Right ventricle myocardium inferior (tissue), 1 donor: ENCODE measurements around the gene LBP. TPM values are rescaled to one million over a fixed set of nuclear protein-coding genes. Genes with fewer than 3 reads are reported as not detected.
"Not testable (repeated sequence)": the region's sequence is repeated elsewhere in the genome, so short reads cannot be mapped to it uniquely, and the experiment has no call there.

Experiments used
- ATAC-seq: fragments of 200-7000 bp; cut with Tn5 transposase; one replicate; pipeline ENCODE4 v1.9.1; 2020; ENCODE audit warnings: mild to moderate bottlenecking, moderate library complexity
- DNase-seq: peaks from one replicate; pipeline ENCODE4 v3.0.0; 2021; ENCODE audit errors: missing footprints
- intact Hi-C: fragments of 100-400 bp; cut with DNase I; formaldehyde crosslinking; loops from one replicate; pipeline ENCODE4 v1.11.0; 2022
- long read RNA-seq: library from polyadenylated mRNA; unstranded; transcript quantifications from one replicate; pipeline ENCODE4 v2.0.0, GENCODE V29; 2021
- total RNA-seq: library from RNA; stranded (reverse); fragmentation: NEBNext Ultra II Directional; extraction: Animal tissue kit (Norgen Biotek cat#: 25700); gene quantifications from one replicate; pipeline ENCODE4 v1.2.1, GENCODE V29; 2021
- donor health status: DM: no; HTN: yes; CAD: no; lungs with severe emphysema.

The LBP gene
- total RNA-seq, result 0.16 TPM
- long read RNA-seq, result 0 reads

GRCh38 chr20:38346247-38346651 is at the start of gene LBP:
TSS of gene LBP (plus strand) at chr20:38346482. CDS start at chr20:38346517, 35 bp downstream.
- ATAC-seq (no peak), DNase-seq (no peak)
- intact Hi-C loops, result no loop called here

GRCh38 chr20:38297916-38298674 is 48.2 kb upstream of the LBP start:
- intact Hi-C loops, result no loop called here
- ATAC-seq (no peak), DNase-seq (no peak)

DNA sequence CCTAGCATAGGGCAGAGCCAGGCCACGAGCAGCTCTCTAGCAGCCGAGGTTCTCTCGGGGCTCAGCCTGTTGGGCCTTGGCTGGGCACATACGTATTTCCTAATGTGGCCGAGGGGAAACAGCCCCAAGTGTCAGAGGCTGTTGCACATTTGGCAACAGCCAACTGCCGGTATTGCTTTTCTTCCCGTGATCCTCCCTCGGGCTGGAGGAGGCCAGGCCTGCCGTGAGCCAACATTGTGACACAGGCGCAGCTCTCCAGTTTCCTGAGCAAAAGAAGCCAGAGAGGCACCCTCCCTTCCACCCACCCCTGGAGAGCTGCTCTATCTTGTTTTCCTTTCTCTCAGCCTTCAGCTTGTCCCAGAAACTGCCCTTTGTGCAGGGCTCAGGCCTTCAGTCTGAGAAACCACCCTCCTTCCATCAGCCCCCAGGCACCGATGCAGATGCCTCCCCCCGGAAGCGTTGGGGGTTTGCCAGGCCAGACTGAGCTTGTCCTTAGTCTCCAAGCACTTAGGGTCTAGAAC is 47.5 kb upstream of the LBP start:
- peak; percentile 90 for DNase-seq
- intact Hi-C loops, result no loop called here
- ATAC-seq, result peak; percentile 96

GRCh38 chr20:38299963-38300362 is 46.3 kb upstream of the LBP start:
- intact Hi-C loops, result no loop called here
- no peak for DNase-seq
- no peak for ATAC-seq

DNA sequence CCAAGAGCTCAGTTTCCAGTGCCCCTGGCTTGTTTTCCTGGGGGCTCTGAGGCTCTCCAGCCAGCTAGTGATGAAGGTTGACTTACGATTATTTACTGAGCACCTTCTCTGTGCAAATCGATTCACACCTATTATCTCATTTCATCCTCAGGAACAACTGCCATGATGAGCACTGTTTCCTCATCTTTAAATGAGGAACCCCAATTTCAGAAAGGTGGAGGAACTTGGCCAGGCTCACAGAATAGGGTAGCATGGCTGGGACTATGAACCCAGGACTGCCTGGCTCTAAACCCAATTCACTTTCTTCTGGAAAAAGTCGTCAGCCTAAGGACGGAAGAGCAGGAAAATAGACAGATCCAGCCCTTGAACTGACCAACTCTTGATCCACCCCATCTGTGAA is 45.8 kb upstream of the LBP start:
- DNase-seq (no peak), ATAC-seq (no peak)
- intact Hi-C loops, result no loop called here

GRCh38 chr20:38301309-38301708 is 45.0 kb upstream of the LBP start:
- ATAC-seq (no peak), DNase-seq (no peak)
- intact Hi-C loops, result no loop called here

DNA sequence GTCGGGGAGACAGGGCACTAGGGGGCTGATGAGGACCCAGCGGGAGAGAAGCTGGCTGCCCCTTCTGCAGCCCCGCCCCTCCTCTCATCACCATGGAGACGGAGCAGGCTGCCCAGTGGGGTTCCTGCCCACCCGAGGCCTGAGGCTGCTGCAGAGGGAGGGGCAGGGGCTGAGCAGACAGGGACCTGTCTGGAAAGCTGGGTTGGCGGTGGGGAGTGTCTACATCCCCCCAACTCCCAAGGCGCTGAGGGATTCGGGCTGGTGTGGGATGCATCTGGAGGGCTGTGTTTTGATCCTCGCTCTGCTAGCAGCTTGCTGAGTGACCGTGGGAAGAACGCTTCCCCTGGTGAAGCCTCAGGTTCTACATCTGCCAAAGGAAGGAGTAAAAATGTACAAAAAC is 43.5 kb upstream of the LBP start:
- DNase-seq (no peak), ATAC-seq (no peak)
- intact Hi-C loops, result no loop called here

- DNase-seq, result peak; percentile 89
- ATAC-seq, result no peak
- intact Hi-C loops, result no loop called here
These were observed 42.3 kb upstream of the LBP start, which contains the start of gene BPI for GRCh38 chr20:38303908-38304379. TSS of gene BPI (plus strand) at chr20:38304156. CDS start at chr20:38304224, 68 bp downstream.

DNA sequence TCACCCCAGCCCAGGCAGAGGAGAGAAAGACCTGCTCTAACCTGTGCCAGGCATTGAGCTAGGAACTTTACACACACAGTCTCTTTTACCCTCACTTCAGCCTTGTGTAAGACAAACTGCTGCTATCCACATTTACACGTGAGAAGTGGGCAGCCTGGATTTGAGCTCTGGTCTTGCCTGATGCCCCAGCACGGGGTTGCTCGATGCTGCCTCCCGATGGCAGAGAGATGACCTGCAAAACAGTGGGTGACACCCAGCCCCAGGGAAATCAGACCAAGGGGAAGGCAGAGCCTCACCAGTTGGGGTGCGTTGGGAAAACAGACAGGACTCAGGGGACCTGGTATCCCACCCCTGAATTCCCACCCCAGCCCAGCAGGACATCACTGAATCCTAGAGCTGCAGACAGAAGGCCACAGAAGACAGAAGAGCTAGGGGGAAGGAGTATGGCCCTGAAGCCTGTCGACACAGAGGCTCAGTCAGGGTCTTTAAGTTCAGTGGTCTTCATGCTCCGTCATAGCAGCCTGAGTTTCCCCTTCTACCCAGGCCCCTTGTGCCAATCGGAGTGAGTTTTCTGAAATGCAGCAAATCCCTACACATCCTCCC is 41.3 kb upstream of the LBP start:
- ATAC-seq (no peak), DNase-seq (peak; percentile 80)
- intact Hi-C loops, result no loop called here

- DNase-seq, result no peak
- intact Hi-C loops, result no loop called here
- ATAC-seq, result no peak
These were observed 40.7 kb upstream of the LBP start for GRCh38 chr20:38305541-38305940.

DNA sequence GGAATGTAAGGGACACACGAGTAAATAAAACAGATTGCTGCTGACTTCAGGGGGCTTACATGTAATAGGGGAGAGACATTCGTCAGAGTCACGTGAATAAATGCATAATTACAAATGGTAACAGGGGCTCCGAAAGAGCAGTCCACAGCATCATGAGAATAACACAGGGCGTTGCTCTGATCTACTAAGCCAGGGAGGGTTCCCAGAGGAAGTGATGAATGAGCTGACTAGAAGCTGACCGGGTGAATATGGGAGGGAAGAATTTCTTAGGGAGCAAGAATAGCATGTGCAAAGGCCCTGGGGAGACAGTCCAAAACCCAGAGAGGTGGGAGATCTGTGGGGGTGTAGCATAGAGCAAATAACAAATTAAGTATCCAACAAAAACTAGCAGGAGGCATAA is 39.9 kb upstream of the LBP start:
- ATAC-seq, result no peak
- DNase-seq, result no peak
- intact Hi-C loops, result no loop called here

DNA sequence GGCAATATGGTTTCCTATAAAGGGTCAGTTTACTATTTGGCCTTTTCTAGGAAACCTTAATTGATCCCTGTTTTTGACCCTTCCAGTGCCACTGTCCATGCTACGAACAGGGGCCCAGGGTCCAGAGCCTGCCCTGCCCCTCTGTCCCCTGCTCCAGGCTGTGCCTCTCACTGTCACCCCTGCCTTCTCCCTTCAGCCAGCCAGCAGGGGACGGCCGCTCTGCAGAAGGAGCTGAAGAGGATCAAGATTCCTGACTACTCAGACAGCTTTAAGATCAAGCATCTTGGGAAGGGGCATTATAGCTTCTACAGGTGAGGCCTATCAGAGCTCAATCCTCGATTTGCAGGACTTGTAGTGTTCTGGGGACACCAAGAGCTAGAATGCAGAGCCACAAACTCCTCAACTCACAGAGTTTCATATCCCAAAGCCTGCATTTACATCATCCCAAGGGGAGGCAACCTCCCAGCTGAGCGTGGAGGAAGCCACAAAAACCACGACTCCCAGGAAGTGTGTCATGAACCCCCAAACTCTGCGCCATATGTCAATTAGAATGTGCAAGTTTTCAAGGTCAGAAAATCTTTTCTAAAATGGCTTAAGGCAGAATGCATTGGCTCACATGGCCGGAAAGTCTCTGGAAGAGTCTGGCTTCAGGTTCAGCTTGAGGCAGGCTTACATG is 38.8 kb upstream of the LBP start:
- DNase-seq, result no peak
- intact Hi-C loops, result no loop called here
- ATAC-seq, result no peak

- no peak for DNase-seq
- no peak for ATAC-seq
- intact Hi-C loops, result no loop called here
These were observed 38.2 kb upstream of the LBP start for GRCh38 chr20:38308047-38308438.

DNA sequence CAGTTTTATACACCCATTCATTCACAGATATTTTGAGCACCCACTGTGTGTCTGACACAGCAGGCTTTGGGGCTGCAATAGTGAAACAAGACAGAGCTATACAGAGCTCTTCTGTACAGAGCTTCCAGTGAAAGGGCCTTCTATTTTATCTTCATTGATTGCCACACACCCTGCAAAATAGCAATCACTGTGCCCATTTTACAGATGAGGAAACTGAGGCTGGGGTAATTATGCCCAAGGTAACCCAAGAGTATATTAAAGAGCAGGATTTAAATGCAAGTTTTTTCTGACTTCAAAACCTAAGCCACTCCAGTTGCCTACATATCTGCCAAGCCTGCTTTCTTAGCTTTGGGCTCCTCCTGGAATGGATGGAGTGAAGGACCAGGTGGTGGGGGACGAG is 37.8 kb upstream of the LBP start:
- DNase-seq (no peak), ATAC-seq (no peak)
- intact Hi-C loops, result no loop called here

DNA sequence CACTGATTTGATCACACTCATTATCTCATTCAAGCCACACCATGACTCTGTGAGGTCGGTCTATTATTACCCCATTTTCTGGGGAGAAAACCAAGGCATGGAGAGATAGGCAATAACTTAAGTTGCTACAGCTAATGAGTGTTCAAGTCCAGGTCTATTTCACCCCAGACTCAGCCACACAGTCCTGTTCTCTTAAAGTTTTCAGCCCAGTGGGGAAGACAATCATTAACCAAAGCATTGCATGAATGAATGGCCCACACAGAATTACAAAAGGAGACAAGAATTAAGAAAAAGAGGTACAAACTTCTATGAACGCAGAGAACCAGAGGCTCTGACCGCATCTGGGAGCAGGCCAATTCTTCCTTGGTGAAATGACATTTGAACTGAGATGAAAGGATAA is 35.2 kb upstream of the LBP start:
- intact Hi-C loops, result no loop called here
- DNase-seq, result no peak

DNA sequence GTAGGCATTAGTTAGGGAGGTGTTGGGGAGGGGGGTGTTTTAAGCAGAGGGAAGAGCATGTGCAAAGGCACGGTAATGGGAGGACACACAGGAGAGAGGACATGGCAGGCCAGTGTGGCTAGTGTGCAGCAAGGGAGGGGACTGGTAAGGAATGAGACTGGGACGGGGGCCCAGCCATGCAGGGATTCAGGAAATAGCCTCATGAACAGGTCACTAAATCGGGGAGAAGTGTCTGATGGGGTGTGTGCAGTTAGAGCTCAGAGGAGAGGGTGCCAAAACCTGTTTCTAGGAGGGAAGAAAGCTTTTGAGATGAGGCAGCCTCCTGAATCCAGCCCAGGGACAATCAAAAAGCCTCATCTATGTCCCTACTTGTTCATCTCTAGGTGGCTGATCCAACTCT is 34.8 kb upstream of the LBP start:
- DNase-seq (no peak), ATAC-seq (no peak)
- intact Hi-C loops, result no loop called here

More for the DNA sequence above, 35.2 kb upstream of the LBP start:
- ATAC-seq, result no peak

DNA sequence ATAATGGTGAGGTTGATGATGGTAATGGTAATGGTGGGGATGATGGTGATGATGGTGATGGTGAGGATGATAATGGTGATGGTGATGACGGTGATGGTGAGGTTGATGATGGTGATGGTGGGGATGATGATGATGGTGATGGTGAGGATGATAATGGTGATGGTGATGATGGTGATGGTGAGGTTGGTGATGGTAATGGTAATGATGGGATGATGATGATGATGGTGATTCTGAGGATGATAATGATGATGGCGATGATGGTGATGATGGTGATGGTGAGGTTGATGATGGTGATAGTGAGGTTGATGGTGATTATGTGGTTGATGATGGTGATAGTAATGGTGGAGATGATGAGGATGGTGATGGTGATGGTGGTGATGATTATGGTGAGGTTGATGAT is 32.6 kb upstream of the LBP start:
- ATAC-seq (no peak), DNase-seq (no peak)
- intact Hi-C loops, result no loop called here

GRCh38 chr20:38314350-38314749 is 31.9 kb upstream of the LBP start:
- DNase-seq, ATAC-seq, intact Hi-C loops: not testable (repeated sequence)

- no peak for ATAC-seq
- intact Hi-C loops, result no loop called here
- DNase-seq, result no peak
These were observed 30.9 kb upstream of the LBP start for GRCh38 chr20:38315290-38315966.
